Brain microvascular endothelial cell (primary cell): ENCODE data around the gene POLR2M.

Experiments used
- DNase-seq: peaks from one replicate; pipeline ENCODE4 v3.0.0-alpha.2; 2020
- H3K27ac ChIP-seq: fragments of 250-450 bp; sonication (Bioruptor Pico); 2 replicates; pipeline ENCODE4 v1.5.1; 2020; ENCODE audit warnings: mild to moderate bottlenecking, moderate library complexity
- H3K27me3 ChIP-seq: fragments of 250-450 bp; sonication (Bioruptor Pico); replicated peaks from 2 replicates; pipeline ENCODE4 v1.5.1; 2020; ENCODE audit warnings: mild to moderate bottlenecking
- H3K36me3 ChIP-seq: fragments of 250-450 bp; sonication (Bioruptor Pico); replicated peaks from 2 replicates; pipeline ENCODE4 v1.5.1; 2020; ENCODE audit warnings: mild to moderate bottlenecking
- H3K4me3 ChIP-seq: 2 replicates; pipeline ENCODE4 v1.5.1; 2011; ENCODE audit warnings: low read depth, mild to moderate bottlenecking, control low read depth, low read length, moderate library complexity
- in situ Hi-C: cut with HindIII; loops from 2 replicates; pipeline ENCODE4 v1.10.0; 2017; ENCODE audit warnings: low sequenced_read_pairs, low pct_ligation_motif_present
- TF ChIP-seq, protein P1 (sequence below): IDR thresholded peaks from 2 replicates; pipeline ENCODE4 v1.5.1; 2011; ENCODE audit warnings: low read depth, mild to moderate bottlenecking, moderate library complexity, low read length, control low read depth, inconsistent platforms; ENCODE audit errors: missing control alignments

POLR2M gene

GRCh38 chr15:57747206-57747896 lies 40.8 kb downstream of the POLR2M start:
- Histone ChIP-seq H3K36me3 (no peaks in the 10 kb centered on the region), H3K27ac (no peak overlapping the region), H3K27me3 (no peaks in the 10 kb centered on the region), H3K4me3 (no peak overlapping the region)
- in situ Hi-C loops, result no loop called here
- TF ChIP-seq, protein P1, sequence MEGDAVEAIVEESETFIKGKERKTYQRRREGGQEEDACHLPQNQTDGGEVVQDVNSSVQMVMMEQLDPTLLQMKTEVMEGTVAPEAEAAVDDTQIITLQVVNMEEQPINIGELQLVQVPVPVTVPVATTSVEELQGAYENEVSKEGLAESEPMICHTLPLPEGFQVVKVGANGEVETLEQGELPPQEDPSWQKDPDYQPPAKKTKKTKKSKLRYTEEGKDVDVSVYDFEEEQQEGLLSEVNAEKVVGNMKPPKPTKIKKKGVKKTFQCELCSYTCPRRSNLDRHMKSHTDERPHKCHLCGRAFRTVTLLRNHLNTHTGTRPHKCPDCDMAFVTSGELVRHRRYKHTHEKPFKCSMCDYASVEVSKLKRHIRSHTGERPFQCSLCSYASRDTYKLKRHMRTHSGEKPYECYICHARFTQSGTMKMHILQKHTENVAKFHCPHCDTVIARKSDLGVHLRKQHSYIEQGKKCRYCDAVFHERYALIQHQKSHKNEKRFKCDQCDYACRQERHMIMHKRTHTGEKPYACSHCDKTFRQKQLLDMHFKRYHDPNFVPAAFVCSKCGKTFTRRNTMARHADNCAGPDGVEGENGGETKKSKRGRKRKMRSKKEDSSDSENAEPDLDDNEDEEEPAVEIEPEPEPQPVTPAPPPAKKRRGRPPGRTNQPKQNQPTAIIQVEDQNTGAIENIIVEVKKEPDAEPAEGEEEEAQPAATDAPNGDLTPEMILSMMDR, result no peak
- DNase-seq, result no peak

GRCh38 chr15:57751177-57751800 lies 44.8 kb downstream of the POLR2M start:
- in situ Hi-C loops, result no loop called here
- TF ChIP-seq, protein P1, result peak; percentile 76
- Histone ChIP-seq H3K27ac (no peak overlapping the region), H3K4me3 (no peak overlapping the region), H3K27me3 (no peaks in the 10 kb centered on the region), H3K36me3 (no peaks in the 10 kb centered on the region)
- peak; percentile 37 for DNase-seq

DNA sequence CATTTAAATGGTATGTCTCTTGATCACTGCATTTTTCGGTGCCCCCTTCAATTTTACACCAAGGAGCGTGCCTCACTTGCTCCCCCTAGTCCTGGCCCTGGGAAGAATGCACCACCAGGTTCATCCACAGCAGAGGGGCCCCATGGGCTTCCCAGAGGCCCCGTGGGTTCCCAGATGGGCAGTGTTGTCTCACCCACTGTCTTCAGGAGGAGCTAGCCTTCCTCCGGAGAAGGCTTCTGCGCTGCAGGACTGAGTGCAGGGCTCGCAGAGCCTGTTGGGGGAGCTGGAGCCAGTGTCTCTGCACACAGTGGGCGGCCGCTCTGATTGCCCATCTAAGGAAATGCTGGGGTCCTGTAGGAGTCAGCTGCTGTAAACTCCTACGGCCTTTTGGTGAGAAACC lies 45.9 kb downstream of the POLR2M start:
- DNase-seq, result peak; percentile 10
- in situ Hi-C loops, result no loop called here
- Histone ChIP-seq H3K36me3 (no peaks in the 10 kb centered on the region), H3K27me3 (no peaks in the 10 kb centered on the region), H3K4me3 (no peak overlapping the region), H3K27ac (no peak overlapping the region)
- TF ChIP-seq, protein P1, result peak; percentile 49

DNA sequence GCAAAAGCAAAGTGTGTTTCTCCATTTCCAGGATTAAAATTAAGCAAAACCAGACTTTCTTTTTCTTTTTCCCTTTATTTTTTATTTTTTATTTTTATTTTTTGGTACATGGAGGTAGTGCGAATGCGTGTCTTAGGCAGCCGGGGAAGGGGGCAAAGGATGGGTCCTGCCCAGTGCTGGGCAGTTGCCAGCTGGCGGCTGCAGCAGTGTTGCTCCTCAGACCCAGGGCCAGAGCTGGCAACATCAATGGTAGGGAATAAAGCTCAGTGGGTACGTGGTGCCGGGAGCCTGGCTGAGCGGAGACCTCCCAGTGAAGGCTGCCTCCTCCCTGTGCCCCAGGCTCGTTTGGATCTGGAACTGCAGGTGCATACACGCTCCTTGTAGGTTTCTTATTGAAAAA lies 46.3 kb downstream of the POLR2M start:
- DNase-seq, result no peak
- in situ Hi-C loops, result no loop called here
- TF ChIP-seq, protein P1, result no peak
- Histone ChIP-seq H3K4me3 (no peak overlapping the region), H3K36me3 (no peaks in the 10 kb centered on the region), H3K27ac (no peak overlapping the region), H3K27me3 (no peaks in the 10 kb centered on the region)

GRCh38 chr15:57756466-57756865 lies 50.0 kb downstream of the POLR2M start:
- H3K36me3 ChIP-seq, result no peaks in the 10 kb centered on the region
- no peak overlapping the region for H3K27ac ChIP-seq
- DNase-seq, result no peak
- H3K4me3 ChIP-seq, result no peak overlapping the region
- in situ Hi-C loops, result no loop called here
- TF ChIP-seq, protein P1, result no peak
- no peaks in the 10 kb centered on the region for H3K27me3 ChIP-seq
